Occipital lobe (tissue), 2 donors: ENCODE measurements around the gene HES7. TPM values are rescaled to one million over a fixed set of nuclear protein-coding genes. Genes with fewer than 3 reads are reported as not detected.
"Not testable (repeated sequence)": the region's sequence is repeated elsewhere in the genome, so short reads cannot be mapped to it uniquely, and the experiment has no call there.

ENCODE experiments used
- DNase-seq: peaks from one replicate; lab custom pipeline; 2025; lab: John Stamatoyannopoulos, UW
- total RNA-seq: library from RNA; depleted of rRNA; stranded (reverse); fragments of >200 nt; gene quantifications from one replicate; pipeline ENCODE4 v1.2.3, GENCODE V29; 2014

The HES7 gene
- total RNA-seq = 0.31 TPM

- no peak for DNase-seq
These were observed at the start of gene HES7 for GRCh38 chr17:8123695-8124349. HES7 (minus strand) TSS chr17:8124106; CDS start chr17:8124084, 22 bp downstream.

GRCh38 chr17:8173056-8173870 is 49.4 kb upstream of the HES7 start:
- DNase-seq = peak; percentile 75

- DNase-seq = not testable (repeated sequence)
These were observed 46.3 kb upstream of the HES7 start for GRCh38 chr17:8170186-8170585.

- DNase-seq = no peak
These were observed 43.6 kb upstream of the HES7 start for GRCh38 chr17:8167526-8167925.

GRCh38 chr17:8166731-8167130 is 42.8 kb upstream of the HES7 start:
- no peak for DNase-seq

- no peak for DNase-seq
These were observed 40.9 kb upstream of the HES7 start for GRCh38 chr17:8164815-8165131.

- DNase-seq = peak; percentile 74
These were observed 40.3 kb upstream of the HES7 start for GRCh38 chr17:8163978-8164814.

- no peak for DNase-seq
These were observed 39.4 kb upstream of the HES7 start for GRCh38 chr17:8162997-8163977.

GRCh38 chr17:8162233-8162996 is 38.5 kb upstream of the HES7 start, which contains the start of gene VAMP2:
VAMP2 (minus strand) TSS chr17:8162948; CDS start chr17:8162879, 69 bp downstream.
- DNase-seq = peak; percentile 72

- no peak for DNase-seq
These were observed 37.7 kb upstream of the HES7 start for GRCh38 chr17:8161289-8162232.

- DNase-seq = no peak
These were observed 36.9 kb upstream of the HES7 start for GRCh38 chr17:8160741-8161221.

- no peak for DNase-seq
These were observed 36.3 kb upstream of the HES7 start for GRCh38 chr17:8160224-8160577.

- no peak for DNase-seq
These were observed 35.7 kb upstream of the HES7 start for GRCh38 chr17:8159459-8160223.

GRCh38 chr17:8159032-8159400 is 35.1 kb upstream of the HES7 start:
- no peak for DNase-seq

GRCh38 chr17:8158267-8159031 is 34.5 kb upstream of the HES7 start:
- DNase-seq = peak; percentile 72

- peak; percentile 97 for DNase-seq
These were observed 32.5 kb upstream of the HES7 start for GRCh38 chr17:8156246-8156992.

- no peak for DNase-seq
These were observed 32.0 kb upstream of the HES7 start for GRCh38 chr17:8155996-8156245.
